Aorta (tissue), 5 donors: ENCODE data around the gene PACRG. TPM values are rescaled to one million over a fixed set of nuclear protein-coding genes. Genes with fewer than 3 reads are reported as not detected.

Experiments used
- ATAC-seq: fragments of 200-7000 bp; cut with Tn5 transposase; one replicate; pipeline ENCODE4 v1.9.1; 2022; ENCODE audit warnings: moderate library complexity; ENCODE audit not compliant: low FRiP score
- DNase-seq, 2 donors: peaks; one replicate each; pipeline ENCODE4 v3.0.0-alpha.2; 2020
- H3K27ac ChIP-seq, 2 donors: one replicate each; pipeline ENCODE4 v1.5.1; 2013; ENCODE audit warnings: low read length in 2 of 2, mild to moderate bottlenecking in 2 of 2, moderate library complexity in 2 of 2, control low read depth in 1 of 2, inconsistent platforms in 1 of 2, low read depth in 1 of 2
- H3K27me3 ChIP-seq, 2 donors: one replicate each; pipeline ENCODE4 v1.6.1; 2013; ENCODE audit warnings: control low read depth in 1 of 2, low read length in 1 of 2, mild to moderate bottlenecking in 1 of 2, moderate library complexity in 1 of 2; ENCODE audit not compliant: insufficient read depth in 2 of 2, control insufficient read depth in 1 of 2
- H3K36me3 ChIP-seq, 2 donors: one replicate each; pipeline ENCODE4 v1.6.1; 2013; ENCODE audit warnings: control low read depth in 1 of 2, low read length in 1 of 2, mild to moderate bottlenecking in 1 of 2; ENCODE audit not compliant: insufficient read depth in 2 of 2, control insufficient read depth in 1 of 2
- H3K4me1 ChIP-seq, 2 donors: one replicate each; pipeline ENCODE4 v1.6.1; 2013; ENCODE audit warnings: low read length in 2 of 2, control low read depth in 1 of 2, mild to moderate bottlenecking in 1 of 2, moderate library complexity in 1 of 2; ENCODE audit not compliant: insufficient read depth in 2 of 2, control insufficient read depth in 1 of 2
- H3K4me3 ChIP-seq, 2 donors: one replicate each; pipeline ENCODE4 v1.5.1; 2013; ENCODE audit warnings: low read length in 2 of 2, control low read depth in 1 of 2, mild to moderate bottlenecking in 1 of 2
- H3K9me3 ChIP-seq: one replicate; pipeline ENCODE4 v1.6.1; 2013; ENCODE audit warnings: mild to moderate bottlenecking, low read length; ENCODE audit not compliant: control insufficient read depth
- WGBS, 2 donors: extraction: QIAGEN DNeasy Blood & Tissue Kit; methylation state at CpG; one replicate each; pipeline ENCODE4 v1.1.7; 2013; 5-methylcytosine and 5-hydroxymethylcytosine counted together
- intact Hi-C, 2 donors: fragments of 100-400 bp; cut with DNase I; formaldehyde crosslinking; loops; one replicate each; pipeline versions ENCODE4 v1.14.2 to v1.15.0; 2022
- polyA plus RNA-seq, 2 donors: library from polyadenylated mRNA; stranded (reverse); fragments of 200-250 nt; gene quantifications; one replicate each; pipeline ENCODE4 v1.2.3, GENCODE V29; 2013
- total RNA-seq, 2 donors: library from RNA; stranded (reverse); fragmentation: NEBNext Ultra II Directional; extraction: Animal tissue kit (Norgen Biotek cat#: 25700); gene quantifications; one replicate each; pipeline ENCODE4 v1.2.1, GENCODE V29; 2021
- donor health status: healthy with polysubstance abuse.
- donor health status: Bipolar disorder and iron deficiency.
- donor health status: DM: no; HTN: no; CAD: no.
- donor health status: DM: no; HTN: no; CAD: no.
- donor health status: DM: yes; HTN: yes; CAD: no.

Gene PACRG
- total and polyA plus RNA-seq, 4 donors, result 0.26 to 2.7 (median 0.54) TPM; not detected in 1

- H3K4me1 ChIP-seq, result no peaks in the 10 kb centered on the region
- H3K4me3 ChIP-seq, result no peak overlapping the region
- WGBS, 2 donors, result 51 to 56% methylated on average over 3 of the region's 3 CpGs
- no peaks in the 10 kb centered on the region for H3K27me3 ChIP-seq
- H3K9me3 ChIP-seq, result no peaks in the 10 kb centered on the region
- no peaks in the 10 kb centered on the region for H3K36me3 ChIP-seq
- intact Hi-C loops, result no loop called here
- H3K27ac ChIP-seq, result no peak overlapping the region
- no peak for DNase-seq
- no peak for ATAC-seq
These were observed 292.2 kb downstream of the PACRG start for GRCh38 chr6:163019926-163020325.

- H3K4me3 ChIP-seq, result no peak overlapping the region
- WGBS, 2 donors, result 77 to 82% methylated on average over 5 of the region's 5 CpGs
- ATAC-seq, result peak; percentile 54
- no peaks in the 10 kb centered on the region for H3K9me3 ChIP-seq
- no peaks in the 10 kb centered on the region for H3K4me1 ChIP-seq
- DNase-seq, result no peak
- H3K36me3 ChIP-seq, result no peaks in the 10 kb centered on the region
- no peak overlapping the region for H3K27ac ChIP-seq
- H3K27me3 ChIP-seq, result no peaks in the 10 kb centered on the region
- intact Hi-C loops, result no loop called here
These were observed 293.3 kb downstream of the PACRG start for GRCh38 chr6:163021054-163021453.

GRCh38 chr6:163023700-163024099 lies 295.9 kb downstream of the PACRG start:
- Histone ChIP-seq H3K4me1 (no peaks in the 10 kb centered on the region), H3K9me3 (peaks cover 2% of the 10 kb centered on the region), H3K36me3 (no peaks in the 10 kb centered on the region), H3K27me3 (no peaks in the 10 kb centered on the region), H3K4me3 (no peak overlapping the region), H3K27ac (no peak overlapping the region)
- ATAC-seq, result no peak
- intact Hi-C loops, result no loop called here
- DNase-seq, result no peak
- 88% methylated on average over 1 of the region's 1 CpG for WGBS, 2 donors

GRCh38 chr6:163026893-163027292 lies 299.1 kb downstream of the PACRG start:
- no peak overlapping the region for H3K4me3 ChIP-seq
- intact Hi-C loops, result no loop called here
- no peaks in the 10 kb centered on the region for H3K4me1 ChIP-seq
- no peaks in the 10 kb centered on the region for H3K36me3 ChIP-seq
- WGBS, 2 donors, result 49 to 50% methylated on average over 4 of the region's 4 CpGs
- H3K27ac ChIP-seq, result no peak overlapping the region
- peaks cover 5% of the 10 kb centered on the region for H3K9me3 ChIP-seq
- no peaks in the 10 kb centered on the region for H3K27me3 ChIP-seq
- DNase-seq (no peak), ATAC-seq (no peak)

- no peak for ATAC-seq
- no peaks in the 10 kb centered on the region for H3K36me3 ChIP-seq
- WGBS, 2 donors, result 84 to 91% methylated on average over 1 of the region's 1 CpG
These were observed 303.2 kb downstream of the PACRG start for GRCh38 chr6:163030980-163031379.

GRCh38 chr6:163031931-163032330 lies 304.2 kb downstream of the PACRG start:
- DNase-seq (no peak), ATAC-seq (no peak)
- H3K9me3 ChIP-seq, result peaks cover 5% of the 10 kb centered on the region
- H3K4me1 ChIP-seq, result no peaks in the 10 kb centered on the region
- H3K27me3 ChIP-seq, result no peaks in the 10 kb centered on the region
- no peak overlapping the region for H3K4me3 ChIP-seq
- H3K36me3 ChIP-seq, result no peaks in the 10 kb centered on the region
- intact Hi-C loops, result loop anchor here in 1 of 2 donors (1.0 kb wide), 1 partner anchor 23 kb away; no protein-coding TSS in a partner anchor
- WGBS, 2 donors, result 55% methylated on average over 1 of the region's 1 CpG
- no peak overlapping the region for H3K27ac ChIP-seq

More at GRCh38 chr6:163030980-163031379, 303.2 kb downstream of the PACRG start:
- peaks cover 5% of the 10 kb centered on the region for H3K9me3 ChIP-seq
- intact Hi-C loops, result loop anchor here in 1 of 2 donors (1.0 kb wide), 1 partner anchor 24 kb away; no protein-coding TSS in a partner anchor
- H3K27me3 ChIP-seq, result no peaks in the 10 kb centered on the region
- no peaks in the 10 kb centered on the region for H3K4me1 ChIP-seq
- no peak overlapping the region for H3K4me3 ChIP-seq
- DNase-seq, result no peak
- no peak overlapping the region for H3K27ac ChIP-seq

GRCh38 chr6:163036160-163036645 lies 308.4 kb downstream of the PACRG start:
- Histone ChIP-seq H3K9me3 (peaks cover 1% of the 10 kb centered on the region), H3K36me3 (no peaks in the 10 kb centered on the region), H3K27me3 (no peaks in the 10 kb centered on the region), H3K4me1 (no peaks in the 10 kb centered on the region), H3K27ac (no peak overlapping the region), H3K4me3 (no peak overlapping the region)
- ATAC-seq (no peak), DNase-seq (no peak)
- WGBS, 2 donors, result 72 to 74% methylated on average over 3 of the region's 3 CpGs
- intact Hi-C loops, result no loop called here

- H3K36me3 ChIP-seq, result no peaks in the 10 kb centered on the region
- H3K27ac ChIP-seq, result no peak overlapping the region
- intact Hi-C loops, result no loop called here
- no peak for ATAC-seq
- H3K27me3 ChIP-seq, result no peaks in the 10 kb centered on the region
- WGBS, 2 donors, result 77 to 88% methylated on average over 2 of the region's 2 CpGs
- H3K9me3 ChIP-seq, result peaks cover 1% of the 10 kb centered on the region
- no peak for DNase-seq
- no peaks in the 10 kb centered on the region for H3K4me1 ChIP-seq
- H3K4me3 ChIP-seq, result no peak overlapping the region
These were observed 310.5 kb downstream of the PACRG start for GRCh38 chr6:163038317-163038716.

- no peaks in the 10 kb centered on the region for H3K27me3 ChIP-seq
- H3K4me1 ChIP-seq, result no peaks in the 10 kb centered on the region
- ATAC-seq (no peak), DNase-seq (no peak)
- intact Hi-C loops, result no loop called here
- H3K9me3 ChIP-seq, result peaks cover 1% of the 10 kb centered on the region
- WGBS, 2 donors, result 38 to 50% methylated on average over 5 of the region's 5 CpGs
- no peak overlapping the region for H3K4me3 ChIP-seq
- H3K27ac ChIP-seq, result no peak overlapping the region
- H3K36me3 ChIP-seq, result no peaks in the 10 kb centered on the region
These were observed 320.6 kb downstream of the PACRG start for GRCh38 chr6:163048345-163048744.
